ENCODE results near the gene CCM2. TPM values are rescaled to one million over a fixed set of nuclear protein-coding genes. Genes with fewer than 3 reads are reported as not detected.

Gene CCM2
- polyA plus RNA-seq, 1 donor = 27.0 TPM

- no peak for DNase-seq
Observed at GRCh38 chr7:45080958-45081669, 81.1 kb downstream of the CCM2 start.

- no peak for DNase-seq
Observed at GRCh38 chr7:45081670-45081974, 81.6 kb downstream of the CCM2 start.

- DNase-seq = no peak
Observed at GRCh38 chr7:45082031-45082830, 82.2 kb downstream of the CCM2 start.

GRCh38 chr7:45082831-45083331, 82.9 kb downstream of the CCM2 start:
- DNase-seq = no peak

GRCh38 chr7:45084336-45084735, 84.3 kb downstream of the CCM2 start:
- no peak for DNase-seq

- peak; percentile 12 for DNase-seq
Observed at GRCh38 chr7:45084901-45085618, 85.1 kb downstream of the CCM2 start.

GRCh38 chr7:45085619-45086200, 85.7 kb downstream of the CCM2 start:
- DNase-seq = no peak

- DNase-seq = no peak
Observed at GRCh38 chr7:45086331-45087065, 86.5 kb downstream of the CCM2 start.

DNA sequence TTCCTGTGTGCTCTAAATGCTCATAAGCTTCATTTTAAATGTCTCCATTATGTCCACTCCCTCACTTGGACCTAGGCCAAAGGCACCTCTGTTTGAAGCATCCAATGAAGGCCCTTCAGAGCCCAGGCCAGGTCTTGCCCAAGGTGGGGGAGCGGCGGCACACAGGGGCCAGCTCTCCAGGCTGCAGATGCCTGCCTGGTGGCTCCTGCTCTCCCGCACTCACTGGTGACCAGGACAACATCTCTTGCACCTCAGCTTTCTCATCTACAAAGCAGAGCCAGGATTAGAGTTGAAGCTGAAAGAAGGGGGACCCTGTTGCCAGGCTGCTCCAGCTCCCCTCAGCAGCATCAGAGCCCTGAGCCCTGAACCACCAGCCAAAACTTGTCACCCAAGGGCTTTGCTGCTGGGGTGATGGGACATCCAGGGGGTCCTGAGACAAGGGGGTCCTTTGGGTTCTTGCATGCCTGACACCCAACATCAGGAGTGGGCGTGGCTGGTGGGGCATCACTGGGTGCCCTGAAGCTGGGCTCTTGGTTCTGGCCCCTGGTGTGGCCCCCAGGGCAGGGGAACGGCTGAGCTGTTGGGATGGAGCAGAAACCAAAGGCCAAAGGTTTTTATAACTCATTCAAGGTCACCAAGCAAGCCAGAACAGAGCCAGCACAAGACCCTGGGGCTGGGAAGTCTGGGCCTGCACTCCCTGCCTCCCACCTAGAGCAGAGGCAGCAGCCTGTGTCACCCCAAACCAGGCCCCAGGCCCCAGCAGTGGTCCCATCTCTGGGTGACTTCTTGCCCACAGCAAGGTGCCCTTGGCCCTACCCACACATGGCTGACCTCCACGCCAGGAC, 87.5 kb downstream of the CCM2 start:
- no peak for DNase-seq

GRCh38 chr7:45088146-45088701, 88.2 kb downstream of the CCM2 start:
- no peak for DNase-seq

DNA sequence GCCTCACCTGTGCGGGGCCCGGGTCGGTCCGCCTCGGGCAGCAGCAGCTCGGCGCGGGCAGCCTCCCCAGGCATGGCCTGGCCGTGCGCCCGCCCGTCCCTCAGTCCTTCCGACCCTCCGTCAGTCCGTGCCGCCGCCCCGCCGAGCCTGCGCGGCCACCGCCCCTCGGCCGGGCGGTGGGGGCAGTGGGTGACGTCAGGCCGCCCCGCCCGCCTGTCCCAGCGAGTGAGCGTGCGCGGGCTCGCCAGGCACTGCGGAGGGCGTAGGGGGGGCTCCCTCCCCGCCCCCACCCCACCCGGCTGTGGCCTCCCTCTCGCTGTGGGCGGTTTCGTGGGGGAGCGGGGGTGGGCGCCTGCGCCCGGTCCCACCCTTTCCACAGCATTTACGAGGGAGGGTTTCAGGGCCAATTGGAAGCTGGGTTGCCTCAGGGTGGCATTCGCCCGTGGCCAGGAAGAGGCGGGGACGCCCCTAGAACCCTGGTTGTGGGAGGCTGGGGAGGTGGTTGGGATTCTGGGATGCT, 88.9 kb downstream of the CCM2 start, which contains the start of gene NACAD:
Gene NACAD, minus strand, starts transcription at position 149 of the 520 bp plus-strand sequence. Its CDS starts 75 bp downstream, at position 74.
- DNase-seq = peak; percentile 46

GRCh38 chr7:45089341-45089891, 89.4 kb downstream of the CCM2 start:
- peak; percentile 57 for DNase-seq

DNA sequence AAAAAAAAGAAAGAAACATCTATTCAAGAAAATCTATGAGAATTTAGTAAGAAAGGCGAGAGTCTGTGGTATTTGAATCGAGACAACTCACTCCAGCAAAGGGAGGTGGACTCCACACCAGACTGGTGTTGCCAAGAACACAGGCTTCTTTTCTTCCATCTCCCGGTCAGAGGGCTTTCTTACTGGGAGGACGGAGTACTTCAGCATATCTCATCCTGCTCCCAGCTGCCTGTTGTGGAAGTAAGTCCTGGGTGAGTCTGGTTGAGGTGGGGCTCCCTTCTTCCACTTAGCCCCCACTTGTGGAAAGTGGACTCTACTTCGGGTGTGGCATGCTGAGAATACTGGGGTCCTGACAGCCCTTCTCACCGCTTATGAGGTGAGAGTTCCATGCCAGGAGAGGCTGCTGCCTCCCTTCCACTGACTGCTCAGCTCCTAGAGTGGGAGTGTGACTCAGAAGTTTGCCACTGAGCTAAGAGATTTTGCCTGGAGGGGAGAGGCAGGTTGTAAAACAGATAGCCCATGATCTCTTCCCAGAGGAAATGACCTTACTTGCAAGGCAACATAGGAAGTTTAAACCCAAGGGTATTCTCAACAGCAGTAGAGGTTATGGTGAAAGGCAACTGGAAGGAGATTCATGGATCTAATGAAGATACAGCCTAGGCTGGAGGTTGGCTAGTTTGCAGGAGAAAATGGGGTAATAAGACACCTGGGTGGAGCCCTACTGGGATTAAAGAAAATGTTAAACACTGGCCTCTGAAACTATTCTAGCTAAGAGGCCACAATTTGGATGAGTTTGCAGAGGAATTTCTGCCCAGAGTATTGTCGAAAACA, 92.3 kb downstream of the CCM2 start:
- no peak for DNase-seq

GRCh38 chr7:45092931-45093235, 92.9 kb downstream of the CCM2 start:
- no peak for DNase-seq

DNA sequence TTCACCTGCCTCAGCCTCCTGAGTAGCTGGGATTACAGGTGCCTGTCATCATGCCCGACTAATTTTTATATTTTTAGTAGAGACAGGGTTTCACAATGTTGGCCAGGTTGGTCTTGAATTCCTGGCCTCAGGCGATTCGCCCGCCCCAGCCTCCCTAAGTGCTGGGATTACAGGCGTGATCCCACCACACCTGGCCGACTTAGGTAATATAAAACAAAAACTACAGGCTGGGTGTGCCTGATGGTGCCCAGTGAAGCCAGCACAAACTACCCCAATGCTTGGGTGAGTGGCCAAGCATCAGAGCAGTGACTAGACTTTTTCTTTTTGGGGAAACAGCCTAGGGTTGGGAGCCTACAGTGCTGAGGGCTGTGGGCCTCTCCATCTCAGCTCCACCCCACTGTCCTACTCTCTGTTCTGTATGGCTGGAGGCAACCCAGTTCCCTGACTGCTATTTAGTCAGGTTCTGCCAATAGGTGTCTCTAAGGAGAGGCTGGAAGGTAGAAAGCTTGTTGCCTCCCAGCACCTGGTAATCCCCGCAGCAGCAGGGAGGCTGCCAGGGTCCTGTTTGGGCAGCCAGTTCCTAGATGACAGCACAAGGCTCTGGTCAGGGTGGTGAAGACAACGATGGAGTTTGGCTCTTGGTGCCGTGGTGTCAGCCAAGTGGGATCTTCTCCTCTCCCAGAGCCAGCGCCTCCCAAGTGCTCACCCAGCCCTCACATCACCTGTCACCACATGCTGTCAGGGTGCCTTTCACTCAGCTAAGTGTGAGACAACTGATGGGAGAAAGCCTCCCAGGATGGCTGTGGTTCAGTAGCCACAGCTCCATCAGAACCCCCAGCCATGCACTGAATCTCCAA, 99.2 kb downstream of the CCM2 start:
- no peak for DNase-seq

GRCh38 chr7:45099891-45100760, 100.1 kb downstream of the CCM2 start:
- no peak for DNase-seq

All from left kidney (tissue), 2 donors.